ENCODE measurements around the gene OBSCN.

OBSCN gene

DNA sequence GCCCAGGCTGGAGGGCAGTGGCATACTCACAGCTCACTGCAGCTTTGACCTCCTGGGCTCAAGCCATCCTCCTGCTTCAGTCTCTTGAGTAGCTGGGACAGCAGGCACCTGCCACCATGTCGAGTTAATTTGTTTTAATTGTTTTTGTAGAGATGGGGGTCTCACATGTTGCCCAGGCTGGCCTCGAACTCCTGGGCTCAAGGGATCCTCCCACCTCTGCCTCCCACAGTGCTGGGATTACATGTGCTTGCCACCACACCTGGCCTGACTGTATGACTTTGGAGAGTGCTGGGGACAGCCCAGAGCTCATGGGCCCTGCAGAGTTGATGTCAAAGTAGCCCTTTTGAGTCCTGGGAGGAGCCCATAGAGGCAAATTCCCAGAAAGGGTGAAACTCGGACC lies 1.8 kb downstream of the OBSCN start:
- TF ChIP-seq ZFX (IDR thresholded peaks at IDR 0.05; ENCODE audit: borderline replicate concordance), result no peak
- TF ChIP-seq, protein P1, sequence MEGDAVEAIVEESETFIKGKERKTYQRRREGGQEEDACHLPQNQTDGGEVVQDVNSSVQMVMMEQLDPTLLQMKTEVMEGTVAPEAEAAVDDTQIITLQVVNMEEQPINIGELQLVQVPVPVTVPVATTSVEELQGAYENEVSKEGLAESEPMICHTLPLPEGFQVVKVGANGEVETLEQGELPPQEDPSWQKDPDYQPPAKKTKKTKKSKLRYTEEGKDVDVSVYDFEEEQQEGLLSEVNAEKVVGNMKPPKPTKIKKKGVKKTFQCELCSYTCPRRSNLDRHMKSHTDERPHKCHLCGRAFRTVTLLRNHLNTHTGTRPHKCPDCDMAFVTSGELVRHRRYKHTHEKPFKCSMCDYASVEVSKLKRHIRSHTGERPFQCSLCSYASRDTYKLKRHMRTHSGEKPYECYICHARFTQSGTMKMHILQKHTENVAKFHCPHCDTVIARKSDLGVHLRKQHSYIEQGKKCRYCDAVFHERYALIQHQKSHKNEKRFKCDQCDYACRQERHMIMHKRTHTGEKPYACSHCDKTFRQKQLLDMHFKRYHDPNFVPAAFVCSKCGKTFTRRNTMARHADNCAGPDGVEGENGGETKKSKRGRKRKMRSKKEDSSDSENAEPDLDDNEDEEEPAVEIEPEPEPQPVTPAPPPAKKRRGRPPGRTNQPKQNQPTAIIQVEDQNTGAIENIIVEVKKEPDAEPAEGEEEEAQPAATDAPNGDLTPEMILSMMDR (IDR thresholded peaks at IDR 0.05), result no peak
- H3K27ac ChIP-seq, result no peak overlapping the region

DNA sequence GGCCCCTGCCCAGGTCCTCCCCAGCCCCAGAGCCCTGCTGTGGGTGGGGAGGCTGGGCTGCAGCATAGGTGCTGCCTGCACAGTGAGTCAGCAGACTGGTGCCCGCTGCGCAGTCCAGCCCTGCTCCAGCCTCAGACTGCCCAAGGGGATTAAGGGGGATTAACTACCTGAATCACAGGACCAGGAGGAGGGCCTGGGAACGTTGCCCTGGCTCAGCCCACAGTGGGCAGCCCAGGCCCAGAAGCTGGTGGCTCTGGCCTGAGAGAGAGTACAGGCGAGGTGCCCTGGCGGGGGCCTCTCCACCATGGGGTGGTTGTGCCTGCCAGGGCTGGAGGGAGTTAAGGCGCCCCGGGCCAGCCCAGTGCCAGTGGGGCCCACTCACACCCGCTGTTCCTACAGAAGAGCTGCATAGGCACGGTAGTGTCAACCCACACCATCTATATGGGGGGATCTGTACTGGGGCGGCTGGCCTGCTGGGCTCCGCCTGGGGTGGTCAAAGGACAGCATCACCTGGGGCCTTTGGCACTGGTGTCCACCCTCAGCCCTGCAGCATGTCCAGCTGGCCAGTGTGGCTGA lies 2.3 kb downstream of the OBSCN start:
- H3K27ac ChIP-seq, result no peak overlapping the region
- no peak for TF ChIP-seq ZFX (IDR thresholded peaks at IDR 0.05; ENCODE audit: borderline replicate concordance)
- TF ChIP-seq, protein P1 (IDR thresholded peaks at IDR 0.05), result no peak

- TF ChIP-seq, protein P1 (IDR thresholded peaks at IDR 0.05), result no peak
- no peak for TF ChIP-seq ZFX (IDR thresholded peaks at IDR 0.05; ENCODE audit: borderline replicate concordance)
- H3K27ac ChIP-seq, result no peak overlapping the region
Observed at GRCh38 chr1:228210712-228211530, 3.1 kb downstream of the OBSCN start.

- no peak overlapping the region for H3K27ac ChIP-seq
- no peak for TF ChIP-seq ZFX (IDR thresholded peaks at IDR 0.05; ENCODE audit: borderline replicate concordance)
- TF ChIP-seq, protein P1 (IDR thresholded peaks at IDR 0.05), result no peak
Observed at GRCh38 chr1:228211531-228212414, 3.9 kb downstream of the OBSCN start.

DNA sequence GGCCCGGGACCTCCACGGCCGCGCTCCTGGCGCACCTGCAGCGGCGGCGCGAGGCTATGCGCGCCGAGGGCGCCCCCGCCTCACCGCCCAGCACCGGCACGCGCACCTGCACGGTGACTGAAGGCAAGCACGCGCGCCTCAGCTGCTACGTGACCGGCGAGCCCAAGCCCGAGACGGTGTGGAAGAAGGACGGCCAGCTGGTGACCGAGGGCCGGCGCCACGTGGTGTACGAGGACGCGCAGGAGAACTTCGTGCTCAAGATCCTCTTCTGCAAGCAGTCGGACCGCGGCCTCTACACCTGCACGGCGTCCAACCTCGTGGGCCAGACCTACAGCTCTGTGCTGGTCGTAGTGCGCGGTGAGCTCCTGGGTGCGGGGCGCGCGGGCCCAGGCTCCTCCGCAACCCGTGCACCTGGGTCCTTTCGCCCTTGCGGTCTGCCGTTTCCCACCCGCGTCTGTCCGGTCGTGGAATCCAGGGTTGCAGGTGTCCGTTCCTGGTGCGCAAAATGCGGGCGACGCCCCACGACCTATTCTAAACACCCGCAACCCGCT lies 4.6 kb downstream of the OBSCN start:
- H3K27ac ChIP-seq, result peak overlapping the region; percentile 94
- TF ChIP-seq, protein P1 (IDR thresholded peaks at IDR 0.05), result no peak

DNA sequence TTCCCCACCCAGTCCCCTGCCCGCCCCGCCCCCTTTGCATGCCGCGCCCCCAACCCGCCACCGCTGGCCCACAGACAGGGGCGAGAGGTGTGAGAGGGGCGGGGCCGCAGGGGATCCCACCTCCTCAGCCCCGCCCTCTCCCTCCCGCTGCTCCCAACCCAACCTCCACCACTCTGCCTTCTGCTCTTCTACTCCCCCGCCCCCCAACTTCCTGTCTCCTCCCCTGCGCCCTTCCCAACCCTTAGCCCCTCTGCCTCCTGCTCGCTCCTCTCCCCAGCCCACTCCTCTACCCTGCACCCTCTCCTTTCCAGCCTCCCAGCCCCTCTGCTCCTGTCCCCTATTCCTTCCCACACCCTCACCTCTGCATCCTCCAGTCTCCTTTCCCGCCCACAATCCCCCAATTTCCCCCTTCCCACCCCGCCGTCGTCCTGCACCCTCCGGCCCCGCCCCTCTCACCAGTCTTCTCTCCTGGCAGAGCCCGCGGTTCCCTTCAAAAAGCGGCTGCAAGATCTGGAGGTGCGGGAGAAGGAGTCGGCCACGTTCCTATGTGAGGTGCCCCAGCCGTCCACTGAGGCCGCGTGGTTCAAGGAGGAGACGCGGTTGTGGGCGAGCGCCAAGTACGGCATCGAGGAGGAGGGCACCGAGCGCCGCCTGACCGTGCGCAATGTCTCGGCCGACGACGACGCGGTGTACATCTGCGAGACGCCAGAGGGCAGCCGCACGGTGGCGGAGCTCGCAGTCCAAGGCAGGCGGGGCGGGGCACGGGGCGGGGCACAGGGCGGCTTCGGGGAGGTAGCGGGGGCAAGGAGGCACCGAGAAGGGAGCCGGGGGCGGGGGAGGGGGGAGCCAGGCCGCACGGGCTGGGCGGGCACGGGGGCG lies 5.4 kb downstream of the OBSCN start:
- TF ChIP-seq, protein P1 (IDR thresholded peaks at IDR 0.05), result peak; percentile 91
- TF ChIP-seq ZFX (IDR thresholded peaks at IDR 0.05; ENCODE audit: borderline replicate concordance), result no peak
- H3K27ac ChIP-seq, result peak overlapping the region; percentile 94

All from 22Rv1 (cell line).